HG03139 (cell line): Measurements from ENCODE around the gene DDIT4.
"Not testable (repeated sequence)": the region's sequence is repeated elsewhere in the genome, so short reads cannot be mapped to it uniquely, and the experiment has no call there.

Experiments
- ATAC-seq: cut with Tn5 transposase; IDR thresholded peaks from one replicate; pipeline ENCODE4 v1.9.1; 2021; ENCODE audit not compliant: unreplicated experiment

DDIT4 gene

GRCh38 chr10:72267381-72267780 is 6.3 kb upstream of the DDIT4 start:
- no peak for ATAC-seq

GRCh38 chr10:72267819-72268399 is 5.8 kb upstream of the DDIT4 start:
- no peak for ATAC-seq

GRCh38 chr10:72268475-72269200 is 5.1 kb upstream of the DDIT4 start:
- ATAC-seq = not testable (repeated sequence)

- ATAC-seq = no peak
Measured at GRCh38 chr10:72270607-72271281, 3.0 kb upstream of the DDIT4 start.

- no peak for ATAC-seq
Measured at GRCh38 chr10:72272689-72273409, 875 bp upstream of the DDIT4 start.

- no peak for ATAC-seq
Measured at GRCh38 chr10:72274213-72274729, 547 bp downstream of the DDIT4 start.

GRCh38 chr10:72274730-72275350 is 1.1 kb downstream of the DDIT4 start:
- no peak for ATAC-seq

GRCh38 chr10:72275351-72276012 is 1.8 kb downstream of the DDIT4 start:
- no peak for ATAC-seq

GRCh38 chr10:72276013-72276387 is 2.3 kb downstream of the DDIT4 start:
- ATAC-seq = no peak

- no peak for ATAC-seq
Measured at GRCh38 chr10:72276421-72277339, 3.0 kb downstream of the DDIT4 start.

GRCh38 chr10:72277340-72277995 is 3.7 kb downstream of the DDIT4 start:
- ATAC-seq = no peak

GRCh38 chr10:72277996-72278667 is 4.4 kb downstream of the DDIT4 start:
- no peak for ATAC-seq

- ATAC-seq = no peak
Measured at GRCh38 chr10:72278668-72279393, 5.1 kb downstream of the DDIT4 start.

GRCh38 chr10:72279587-72279986 is 5.9 kb downstream of the DDIT4 start:
- ATAC-seq = not testable (repeated sequence)

GRCh38 chr10:72283131-72283530 is 9.4 kb downstream of the DDIT4 start:
- ATAC-seq = no peak

GRCh38 chr10:72285972-72286521 is 12.3 kb downstream of the DDIT4 start:
- ATAC-seq = no peak

- ATAC-seq = no peak
Measured at GRCh38 chr10:72291019-72291532, 17.4 kb downstream of the DDIT4 start.
